H9 (cell line): ENCODE measurements around the gene SPRR3. TPM values are rescaled to one million over a fixed set of nuclear protein-coding genes. Genes with fewer than 3 reads are reported as not detected.

Source experiments
- DNase-seq: peaks from one replicate; pipeline ENCODE4 v3.0.0-alpha.2; 2017
- H2AFZ ChIP-seq: one replicate; pipeline ENCODE4 v1.6.1; 2013; ENCODE audit warnings: mild to moderate bottlenecking, low read length, control low read depth, moderate library complexity
- H2AK5ac ChIP-seq: 2 replicates; pipeline ENCODE4 v1.6.1; 2013; ENCODE audit warnings: low read length, control low read depth, mixed read lengths; ENCODE audit not compliant: insufficient read length
- H2BK120ac ChIP-seq: one replicate; pipeline ENCODE4 v1.6.1; 2013; ENCODE audit warnings: low read depth, mild to moderate bottlenecking, low read length, control low read depth, inconsistent platforms; ENCODE audit not compliant: poor library complexity, severe bottlenecking
- H2BK12ac ChIP-seq: 2 replicates; pipeline ENCODE4 v1.6.1; 2013; ENCODE audit warnings: low read length, control low read depth, mixed read lengths, low read depth; ENCODE audit not compliant: insufficient read length
- H2BK15ac ChIP-seq: 2 replicates; pipeline ENCODE4 v1.6.1; 2013; ENCODE audit warnings: low read depth, low read length, control low read depth
- H2BK20ac ChIP-seq: one replicate; pipeline ENCODE4 v1.6.1; 2013; ENCODE audit warnings: low read depth, mild to moderate bottlenecking, low read length, control low read depth, inconsistent platforms; ENCODE audit not compliant: poor library complexity, severe bottlenecking
- H2BK5ac ChIP-seq: 2 replicates; pipeline ENCODE4 v1.6.1; 2013; ENCODE audit warnings: low read length, control low read depth, mixed read lengths; ENCODE audit not compliant: insufficient read length
- H3K14ac ChIP-seq: 2 replicates; pipeline ENCODE4 v1.6.1; 2013; ENCODE audit warnings: low read length, control low read depth; ENCODE audit not compliant: insufficient read depth
- H3K18ac ChIP-seq: 2 replicates; pipeline ENCODE4 v1.6.1; 2013; ENCODE audit warnings: low read depth, mild to moderate bottlenecking, mixed read lengths, low read length, control low read depth; ENCODE audit not compliant: insufficient read length
- H3K23ac ChIP-seq: 2 replicates; pipeline ENCODE4 v1.6.1; 2013; ENCODE audit warnings: low read length, control low read depth, mixed read lengths, low read depth; ENCODE audit not compliant: insufficient read length
- H3K23me2 ChIP-seq: 2 replicates; pipeline ENCODE4 v1.6.1; 2013; ENCODE audit warnings: low read depth, mild to moderate bottlenecking, mixed read lengths, low read length, control low read depth; ENCODE audit not compliant: insufficient read length, poor library complexity, severe bottlenecking
- H3K27ac ChIP-seq: 2 replicates; pipeline ENCODE4 v1.5.1; 2013; ENCODE audit warnings: low read length, control low read depth, mixed read lengths, low read depth; ENCODE audit not compliant: insufficient read length
- H3K27me3 ChIP-seq: 2 replicates; pipeline ENCODE4 v1.6.1; 2013; ENCODE audit warnings: low read length, control low read depth, inconsistent platforms; ENCODE audit not compliant: insufficient read depth
- H3K4ac ChIP-seq: 2 replicates; pipeline ENCODE4 v1.6.1; 2013; ENCODE audit warnings: low read depth, mild to moderate bottlenecking, control low read depth, inconsistent platforms, low read length, moderate library complexity
- H3K4me1 ChIP-seq: 2 replicates; pipeline ENCODE4 v1.6.1; 2013; ENCODE audit warnings: low read length, control low read depth, inconsistent platforms; ENCODE audit not compliant: insufficient read depth
- H3K4me2 ChIP-seq: 2 replicates; pipeline ENCODE4 v1.6.1; 2013; ENCODE audit warnings: low read length, control low read depth, mixed read lengths; ENCODE audit not compliant: insufficient read length, insufficient read depth
- H3K56ac ChIP-seq: 2 replicates; pipeline ENCODE4 v1.6.1; 2013; ENCODE audit warnings: low read depth, mild to moderate bottlenecking, mixed read lengths, low read length, control low read depth; ENCODE audit not compliant: insufficient read length
- H3K79me1 ChIP-seq: 2 replicates; pipeline ENCODE4 v1.6.1; 2013; ENCODE audit warnings: low read depth, mild to moderate bottlenecking, moderate library complexity, low read length, control low read depth, inconsistent platforms; ENCODE audit not compliant: insufficient read depth, poor library complexity, severe bottlenecking
- H3K79me2 ChIP-seq: 2 replicates; pipeline ENCODE4 v1.6.1; 2013; ENCODE audit warnings: low read length, control low read depth, inconsistent platforms; ENCODE audit not compliant: insufficient read depth
- H3K9ac ChIP-seq: 2 replicates; pipeline ENCODE4 v1.6.1; 2013; ENCODE audit warnings: low read length, control low read depth, mixed read lengths; ENCODE audit not compliant: insufficient read length; ENCODE audit errors: extremely low read depth
- H3K9me3 ChIP-seq: one replicate; pipeline ENCODE4 v1.6.1; 2013; ENCODE audit warnings: low read depth, low read length, inconsistent platforms; ENCODE audit not compliant: control insufficient read depth
- H3T11ph ChIP-seq: one replicate; pipeline ENCODE4 v1.6.1; 2013; ENCODE audit warnings: mild to moderate bottlenecking, low read length, control low read depth, inconsistent platforms
- H4K20me1 ChIP-seq: one replicate; pipeline ENCODE4 v1.6.1; 2013; ENCODE audit not compliant: control insufficient read depth, insufficient read length, insufficient read depth
- H4K5ac ChIP-seq: 2 replicates; pipeline ENCODE4 v1.6.1; 2013; ENCODE audit warnings: low read depth, mild to moderate bottlenecking, mixed read lengths, low read length, control low read depth; ENCODE audit not compliant: insufficient read length
- H4K8ac ChIP-seq: replicated peaks from 2 replicates; pipeline ENCODE4 v1.6.1; 2013; ENCODE audit warnings: low read length, control low read depth, mixed read lengths, low read depth; ENCODE audit not compliant: insufficient read length
- H4K91ac ChIP-seq: 2 replicates; pipeline ENCODE4 v1.6.1; 2013; ENCODE audit warnings: low read depth, mild to moderate bottlenecking, moderate library complexity, mixed read lengths, low read length, control low read depth; ENCODE audit not compliant: insufficient read length
- H3K27ac Mint-ChIP-seq, 3 experiments: 2 replicates in 2 of 3; 3 replicates in 1 of 3; pipeline ENCODE4 v1.8.0; 2020 to 2021; ENCODE audit warnings: mixed read lengths in 3 of 3, mild to moderate bottlenecking in 1 of 3, moderate library complexity in 1 of 3
- H3K27me3 Mint-ChIP-seq: 2 replicates; pipeline ENCODE4 v1.8.0; 2021; ENCODE audit warnings: low read depth, mild to moderate bottlenecking, moderate library complexity, mixed read lengths
- H3K36me3 Mint-ChIP-seq, 3 experiments: 2 replicates in 2 of 3; 3 replicates in 1 of 3; pipeline ENCODE4 v1.8.0; 2020 to 2021; ENCODE audit warnings: low read depth in 3 of 3, mixed read lengths in 3 of 3; ENCODE audit not compliant: insufficient read depth in 1 of 3
- H3K4me1 Mint-ChIP-seq, 2 experiments: 2 replicates each; pipeline ENCODE4 v1.8.0; 2020; ENCODE audit warnings: mixed read lengths in 2 of 2
- H3K4me3 Mint-ChIP-seq, 2 experiments: 2 replicates in 1 of 2; 3 replicates in 1 of 2; pipeline ENCODE4 v1.8.0; 2020 to 2021; ENCODE audit warnings: mild to moderate bottlenecking in 2 of 2, mixed read lengths in 2 of 2, moderate library complexity in 1 of 2
- H3K9me3 Mint-ChIP-seq, 2 experiments: 2 replicates in 1 of 2; 3 replicates in 1 of 2; pipeline ENCODE4 v1.8.0; 2020; ENCODE audit warnings: mild to moderate bottlenecking in 2 of 2, mixed read lengths in 2 of 2, moderate library complexity in 1 of 2
- WGBS: extraction: QIAGEN DNeasy Blood & Tissue Kit; methylation state at CpG from one replicate; pipeline ENCODE4 v1.1.7; 2013; ENCODE audit warnings: missing lambda C conversion rate, low lambda C conversion rate, mixed read lengths; ENCODE audit not compliant: insufficient read length; ENCODE audit errors: extremely low coverage; 5-methylcytosine and 5-hydroxymethylcytosine counted together
- total RNA-seq: library from RNA; stranded (reverse); gene quantifications from 2 replicates; pipeline ENCODE4 v1.2.1, GENCODE V29; 2021
- TF ChIP-seq, protein P1 (sequence below): fragments of 200-600 bp; sonication (generic); conservative IDR thresholded peaks from 3 replicates; pipeline ENCODE4 v1.8.0; 2021; ENCODE audit warnings: antibody characterized with exemption, mild to moderate bottlenecking

Gene SPRR3
- total RNA-seq, 1 experiment from 2014 or later: not detected

DNA sequence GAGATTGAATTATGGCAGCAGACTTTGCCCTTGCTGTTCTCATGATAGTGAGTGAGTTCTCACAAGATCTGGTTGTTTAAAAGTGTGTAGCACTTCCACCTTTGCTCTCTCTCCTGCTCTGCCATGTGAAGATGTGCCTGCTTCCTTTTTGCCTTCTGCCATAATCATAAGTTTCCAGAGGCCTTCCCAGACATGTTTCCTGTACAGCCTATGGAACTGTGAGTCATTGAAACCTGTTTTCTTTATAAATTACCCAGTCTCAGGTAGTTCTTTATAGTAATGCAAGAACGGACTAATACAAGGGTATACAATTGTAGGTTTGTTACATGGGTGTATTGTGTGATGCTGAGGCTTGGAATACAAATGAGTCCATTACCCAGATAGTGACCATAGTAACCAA lies 33.7 kb downstream of the SPRR3 start:
- Histone ChIP-seq H3K4ac (no peak overlapping the region), H3T11ph (no peak overlapping the region), H3K18ac (no peak overlapping the region), H3K56ac (no peak overlapping the region), H4K20me1 (no peaks in the 10 kb centered on the region), H2BK5ac (no peak overlapping the region), H3K14ac (no peak overlapping the region), H4K8ac (no peak overlapping the region), H3K23me2 (no peaks in the 10 kb centered on the region), H2AFZ (no peak overlapping the region), H3K9ac (no peak overlapping the region), H3K27ac (no peak overlapping the region), H3K79me1 (no peaks in the 10 kb centered on the region), H3K23ac (no peak overlapping the region), H3K27me3 (no peaks in the 10 kb centered on the region), H2AK5ac (no peak overlapping the region), H3K79me2 (no peaks in the 10 kb centered on the region), H3K4me1 (peaks cover 3% of the 10 kb centered on the region; the same call in 1 of the 2 replicates), H3K9me3 (no peaks in the 10 kb centered on the region), H2BK120ac (no peak overlapping the region), H4K5ac (no peak overlapping the region), H2BK20ac (no peak overlapping the region), H4K91ac (no peak overlapping the region), H3K4me2 (no peak overlapping the region), H2BK12ac (no peak overlapping the region), H2BK15ac (no peak overlapping the region)
- Mint-ChIP-seq H3K27me3 (no peaks in the 10 kb centered on the region), H3K4me3 (no peak overlapping the region), H3K9me3 (no peaks in the 10 kb centered on the region), H3K4me1 (peaks cover 6 to 7% of the 10 kb centered on the region in 2 experiments), H3K36me3 (no peaks in the 10 kb centered on the region), H3K27ac (no peak overlapping the region)
- no peak for DNase-seq
- WGBS: no CpG with 5 or more reads among the region's 1 CpG
- TF ChIP-seq, protein P1, sequence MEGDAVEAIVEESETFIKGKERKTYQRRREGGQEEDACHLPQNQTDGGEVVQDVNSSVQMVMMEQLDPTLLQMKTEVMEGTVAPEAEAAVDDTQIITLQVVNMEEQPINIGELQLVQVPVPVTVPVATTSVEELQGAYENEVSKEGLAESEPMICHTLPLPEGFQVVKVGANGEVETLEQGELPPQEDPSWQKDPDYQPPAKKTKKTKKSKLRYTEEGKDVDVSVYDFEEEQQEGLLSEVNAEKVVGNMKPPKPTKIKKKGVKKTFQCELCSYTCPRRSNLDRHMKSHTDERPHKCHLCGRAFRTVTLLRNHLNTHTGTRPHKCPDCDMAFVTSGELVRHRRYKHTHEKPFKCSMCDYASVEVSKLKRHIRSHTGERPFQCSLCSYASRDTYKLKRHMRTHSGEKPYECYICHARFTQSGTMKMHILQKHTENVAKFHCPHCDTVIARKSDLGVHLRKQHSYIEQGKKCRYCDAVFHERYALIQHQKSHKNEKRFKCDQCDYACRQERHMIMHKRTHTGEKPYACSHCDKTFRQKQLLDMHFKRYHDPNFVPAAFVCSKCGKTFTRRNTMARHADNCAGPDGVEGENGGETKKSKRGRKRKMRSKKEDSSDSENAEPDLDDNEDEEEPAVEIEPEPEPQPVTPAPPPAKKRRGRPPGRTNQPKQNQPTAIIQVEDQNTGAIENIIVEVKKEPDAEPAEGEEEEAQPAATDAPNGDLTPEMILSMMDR: no peak
